Endothelial cell of umbilical vein (primary cell): ENCODE data around the gene CCDC12. TPM values are rescaled to one million over a fixed set of nuclear protein-coding genes. Genes with fewer than 3 reads are reported as not detected.

Source experiments
- BruUV-seq: library from RNA; stranded (reverse); fragments of 400-500 nt; replicated peaks from 2 replicates; lab custom pipeline; 2021; lab: Mats Ljungman, UMichigan
- CTCF ChIA-PET: fragments of 300-600, 350-600 bp; sonication (Branson Sonifier 250); formaldehyde crosslinking; loops from one replicate; lab custom pipeline; 2021; ENCODE audit warnings: antibody characterized with exemption, inconsistent platforms; lab: Charles Lee
- POLR2A ChIA-PET: fragments of 300-600, 350-600 bp; sonication (Branson Sonifier 250); formaldehyde crosslinking; loops from one replicate; lab custom pipeline; 2021; ENCODE audit warnings: antibody characterized with exemption, inconsistent platforms; lab: Charles Lee
- DNase-seq: peaks from one replicate; pipeline ENCODE4 v3.0.0-alpha.2; 2011; ENCODE audit warnings: low read depth, low spot score
- FAIRE-seq: peaks from 2 replicates; lab custom pipeline; 2011; peaks lifted over from hg19 to GRCh38; lab: Jason Lieb, UNC
- H2AFZ ChIP-seq: 2 replicates; pipeline ENCODE4 v1.6.0; 2012; ENCODE audit warnings: low read depth, low read length, control low read depth, inconsistent platforms
- H3K27ac ChIP-seq: 2 replicates; pipeline ENCODE4 v1.5.1; 2011; ENCODE audit warnings: low read depth, mild to moderate bottlenecking, control low read depth, low read length, moderate library complexity; ENCODE audit not compliant: insufficient read depth
- H3K27me3 ChIP-seq, 2 experiments: 2 replicates each; pipeline versions ENCODE4 v1.6.0 to v1.6.1; 2011; ENCODE audit warnings: low read length in 2 of 2, mixed read lengths in 1 of 2; ENCODE audit not compliant: control insufficient read depth in 2 of 2, insufficient read depth in 2 of 2
- H3K36me3 ChIP-seq, 2 experiments: 2 replicates in 1 of 2; 3 replicates in 1 of 2; pipeline ENCODE4 v1.5.1; 2011; ENCODE audit warnings: low read length in 2 of 2, mild to moderate bottlenecking in 1 of 2, moderate library complexity in 1 of 2; ENCODE audit not compliant: control insufficient read depth in 2 of 2, insufficient read depth in 2 of 2; ENCODE audit errors: extremely low read depth in 1 of 2
- H3K4me1 ChIP-seq: 3 replicates; pipeline ENCODE4 v1.5.1; 2011; ENCODE audit warnings: mild to moderate bottlenecking, low read length; ENCODE audit not compliant: control insufficient read depth, insufficient read depth; ENCODE audit errors: extremely low read depth
- H3K4me2 ChIP-seq: 2 replicates; pipeline ENCODE4 v1.6.1; 2011; ENCODE audit warnings: low read length, control low read depth, mixed read lengths; ENCODE audit not compliant: insufficient read depth
- H3K4me3 ChIP-seq, 3 experiments: fragments of 200-600 bp in 1 of 3; sonication (generic), shearing (Covaris generic) in 1 of 3; replicated peaks in 1 of 3; 2 replicates each; pipeline ENCODE4 v1.5.1; 2011 to 2016; ENCODE audit warnings: control low read depth in 3 of 3, low read length in 3 of 3, mild to moderate bottlenecking in 2 of 3, inconsistent platforms in 1 of 3, low read depth in 1 of 3, moderate library complexity in 1 of 3; ENCODE audit not compliant: insufficient read depth in 1 of 3
- H3K79me2 ChIP-seq: 2 replicates; pipeline ENCODE4 v1.6.0; 2012; ENCODE audit warnings: low read length, inconsistent platforms; ENCODE audit not compliant: control insufficient read depth, insufficient read depth
- H3K9ac ChIP-seq: replicated peaks from 2 replicates; pipeline ENCODE3; 2011; ENCODE audit warnings: low read length, control low read depth; ENCODE audit not compliant: insufficient read depth; ENCODE audit errors: extremely low read depth
- H3K9me1 ChIP-seq: replicated peaks from 3 replicates; pipeline ENCODE4 v1.6.0; 2011; ENCODE audit warnings: mild to moderate bottlenecking, low read length; ENCODE audit not compliant: control insufficient read depth, insufficient read depth; ENCODE audit errors: extremely low read depth
- H3K9me3 ChIP-seq: replicated peaks from 2 replicates; pipeline ENCODE4 v1.5.1; 2012; ENCODE audit warnings: low read length, inconsistent platforms; ENCODE audit not compliant: control insufficient read depth, insufficient read depth
- H4K20me1 ChIP-seq: replicated peaks from 2 replicates; pipeline ENCODE3; 2011; ENCODE audit warnings: mild to moderate bottlenecking, low read length; ENCODE audit not compliant: control insufficient read depth, insufficient read depth; ENCODE audit errors: extremely low read depth
- EZH2 ChIP-seq: IDR thresholded peaks from 2 replicates; pipeline ENCODE4 v1.6.1; 2012; ENCODE audit warnings: borderline replicate concordance, low read depth, mild to moderate bottlenecking, moderate library complexity, low read length, inconsistent platforms; ENCODE audit not compliant: severe bottlenecking
- FOS ChIP-seq: IDR thresholded peaks from 2 replicates; pipeline ENCODE4 v1.6.1; 2011; ENCODE audit warnings: mild to moderate bottlenecking, low read length, moderate library complexity, borderline replicate concordance; ENCODE audit not compliant: insufficient read depth
- GATA2 ChIP-seq: IDR thresholded peaks from 2 replicates; pipeline ENCODE4 v1.7.0; 2011; ENCODE audit warnings: low read depth, mild to moderate bottlenecking, moderate library complexity, mixed read lengths, low read length; ENCODE audit not compliant: insufficient read length, insufficient read depth
- JUN ChIP-seq: IDR thresholded peaks from 2 replicates; pipeline ENCODE4 v1.6.1; 2011; ENCODE audit warnings: borderline replicate concordance, low read depth; ENCODE audit not compliant: insufficient read length, insufficient read depth
- MAX ChIP-seq: IDR thresholded peaks from 2 replicates; pipeline ENCODE4 v1.6.1; 2011; ENCODE audit not compliant: insufficient read depth, insufficient read length
- MYC ChIP-seq: IDR thresholded peaks from one replicate; pipeline ENCODE4 v1.6.1; 2011; ENCODE audit warnings: mild to moderate bottlenecking, low read depth, low read length
- POLR2A ChIP-seq: IDR thresholded peaks from 2 replicates; pipeline ENCODE4 v1.6.1; 2012; ENCODE audit warnings: low read depth, mild to moderate bottlenecking, control low read depth, low read length
- POLR2AphosphoS5 ChIP-seq: IDR thresholded peaks from 2 replicates; pipeline ENCODE4 v1.6.1; 2012; ENCODE audit warnings: low read depth, mild to moderate bottlenecking, control low read depth, low read length, moderate library complexity; ENCODE audit not compliant: insufficient read depth
- dilution Hi-C: fragments of 300-500 bp; cut with MboI; formaldehyde crosslinking; loops from one replicate; pipeline ENCODE4 v1.15.0; 2019; ENCODE audit warnings: low sequenced_read_pairs; ENCODE audit not compliant: extremely low pct_ligation_motif_present
- intact Hi-C: fragments of 100-400 bp; cut with micrococcal nuclease; formaldehyde crosslinking; loops from one replicate; pipeline ENCODE4 v1.10.0; 2022
- polyA plus RNA-seq, 4 experiments: library from polyadenylated mRNA; depleted of rRNA in 3 of 4; stranded (reverse) in 3 of 4; unstranded in 1 of 4; fragments of >200 nt; gene quantifications; 2 replicates each; pipeline versions ENCODE4 v1.2.1 to v1.2.3, GENCODE V29; 2011 to 2012; ENCODE audit warnings: missing spikeins in 1 of 4
- total RNA-seq: library from RNA; stranded (reverse); gene quantifications from 2 replicates; pipeline ENCODE4 v1.2.3, GENCODE V29; 2021
- TF ChIP-seq, protein P1 (sequence below), 2 donors: IDR thresholded peaks; 1 replicate in 1 of 2; 2 replicates in 1 of 2; pipeline ENCODE4 v1.5.1; 2011; ENCODE audit warnings: low read length in 2 of 2, mild to moderate bottlenecking in 2 of 2, moderate library complexity in 2 of 2, control low read depth in 1 of 2, inconsistent platforms in 1 of 2, low read depth in 1 of 2; ENCODE audit not compliant: insufficient read depth in 1 of 2; ENCODE audit errors: extremely low read depth in 1 of 2

Gene CCDC12
- total and polyA plus RNA-seq, 2 donors (not counting 3 experiments of a cell fraction or from before 2014, with no cell fraction given) = 35.1 to 50.5 TPM

DNA sequence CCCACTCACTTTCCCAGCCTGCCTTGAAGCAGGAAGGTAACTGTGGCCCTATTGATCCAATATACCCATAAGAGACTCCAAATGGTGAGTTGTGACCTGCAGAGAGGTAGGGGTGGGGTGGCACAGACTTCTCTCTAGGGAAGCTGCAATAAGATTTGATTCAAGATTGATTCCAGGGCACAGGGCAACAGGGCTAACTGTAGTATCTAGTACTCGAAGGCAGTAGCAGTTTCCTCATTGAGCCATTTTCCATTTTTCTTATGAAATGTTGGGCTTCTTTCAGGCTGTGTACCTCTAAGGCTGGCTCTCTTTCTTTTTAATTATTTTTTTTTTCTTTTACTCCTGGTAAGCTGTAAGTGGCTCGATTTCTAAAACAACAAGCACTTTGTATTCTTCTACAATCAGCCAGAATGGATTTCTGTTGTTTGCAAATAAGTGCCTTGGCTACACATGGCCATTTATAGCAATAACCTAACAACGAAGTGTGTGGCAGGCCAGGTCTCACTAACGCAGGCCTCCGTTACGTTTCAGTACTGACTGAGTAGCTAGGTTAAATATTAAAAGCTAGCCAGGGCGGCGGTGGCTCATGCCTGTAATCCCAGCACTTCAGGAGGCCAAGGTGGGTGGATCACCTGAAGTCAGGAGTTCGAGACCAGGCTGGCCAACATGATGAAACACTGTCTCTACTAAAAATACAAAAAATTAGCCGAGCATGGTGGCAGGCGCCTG lies 19.3 kb downstream of the CCDC12 start:
- no peak for TF ChIP-seq MAX
- TF ChIP-seq POLR2AphosphoS5 = no peak
- TF ChIP-seq FOS = no peak
- TF ChIP-seq, protein P1, sequence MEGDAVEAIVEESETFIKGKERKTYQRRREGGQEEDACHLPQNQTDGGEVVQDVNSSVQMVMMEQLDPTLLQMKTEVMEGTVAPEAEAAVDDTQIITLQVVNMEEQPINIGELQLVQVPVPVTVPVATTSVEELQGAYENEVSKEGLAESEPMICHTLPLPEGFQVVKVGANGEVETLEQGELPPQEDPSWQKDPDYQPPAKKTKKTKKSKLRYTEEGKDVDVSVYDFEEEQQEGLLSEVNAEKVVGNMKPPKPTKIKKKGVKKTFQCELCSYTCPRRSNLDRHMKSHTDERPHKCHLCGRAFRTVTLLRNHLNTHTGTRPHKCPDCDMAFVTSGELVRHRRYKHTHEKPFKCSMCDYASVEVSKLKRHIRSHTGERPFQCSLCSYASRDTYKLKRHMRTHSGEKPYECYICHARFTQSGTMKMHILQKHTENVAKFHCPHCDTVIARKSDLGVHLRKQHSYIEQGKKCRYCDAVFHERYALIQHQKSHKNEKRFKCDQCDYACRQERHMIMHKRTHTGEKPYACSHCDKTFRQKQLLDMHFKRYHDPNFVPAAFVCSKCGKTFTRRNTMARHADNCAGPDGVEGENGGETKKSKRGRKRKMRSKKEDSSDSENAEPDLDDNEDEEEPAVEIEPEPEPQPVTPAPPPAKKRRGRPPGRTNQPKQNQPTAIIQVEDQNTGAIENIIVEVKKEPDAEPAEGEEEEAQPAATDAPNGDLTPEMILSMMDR (IDR thresholded peaks at IDR 0.05; ENCODE audit: extremely low read depth in 1 of 2, insufficient read depth in 1 of 2, low read depth in 1 of 2, low read length in 2 of 2) = no peak
- TF ChIP-seq POLR2A = no peak
- no peak for TF ChIP-seq EZH2
- TF ChIP-seq MYC = no peak
- TF ChIP-seq GATA2 = no peak
- no peak for TF ChIP-seq JUN
- no peaks in the 10 kb centered on the region for H3K27me3 ChIP-seq
- H2AFZ ChIP-seq = no peak overlapping the region
- DNase-seq (no peak), FAIRE-seq (no peak)
- intact Hi-C loops (no loop called here), dilution Hi-C loops (no loop called here)
- no peak overlapping the region for H3K4me3 ChIP-seq
- no peak overlapping the region for H3K4me2 ChIP-seq
- H3K9me3 ChIP-seq = no peaks in the 10 kb centered on the region
- peaks cover 93% of the 10 kb centered on the region for H3K79me2 ChIP-seq
- POLR2A ChIA-PET = interaction anchor here (0.9 kb wide), 1 partner anchor 20 kb away, joined by 10 read pairs; no protein-coding TSS in a partner anchor
- H3K27ac ChIP-seq = no peak overlapping the region
- CTCF ChIA-PET = interaction anchor here (1.9 to 3.9 kb wide), 2 partner anchors 21 to 48 kb away, joined by 5 to 25 read pairs; no protein-coding TSS in a partner anchor
- H3K36me3 ChIP-seq = no peaks in the 10 kb centered on the region
- H3K9me1 ChIP-seq = no peaks in the 10 kb centered on the region
- H3K4me1 ChIP-seq = peaks cover 33% of the 10 kb centered on the region
- H3K9ac ChIP-seq = no peak overlapping the region
- no peaks in the 10 kb centered on the region for H4K20me1 ChIP-seq
- no TSS peak for BruUV-seq
